Measurements from ENCODE around the gene ATOX1.

GRCh38 chr5:151773951-151774350 lies 15.5 kb upstream of the ATOX1 start:
- no peak for TF ChIP-seq EZH2 (IDR thresholded peaks at IDR 0.05; ENCODE audit: borderline replicate concordance, insufficient read depth, low read depth, low read length, poor library complexity, severe bottlenecking)
- TF ChIP-seq CTCF (IDR thresholded peaks at IDR 0.05) = no peak

All from B cell (primary cell).